Right atrium auricular region (tissue), 2 donors: ENCODE data around the gene TICRR. TPM values are rescaled to one million over a fixed set of nuclear protein-coding genes. Genes with fewer than 3 reads are reported as not detected.

Source experiments
- DNase-seq: peaks from one replicate; pipeline ENCODE4 v3.0.0-alpha.2; 2019; ENCODE audit warnings: low spot score
- H3K27ac ChIP-seq, 2 donors: fragments of 200-600 bp; sonication (generic); 1 replicate in 1 of 2; 2 replicates in 1 of 2; pipeline ENCODE4 v1.5.1; 2016 to 2019
- H3K27me3 ChIP-seq, 2 donors: fragments of 200-600 bp; sonication (generic); one replicate each; pipeline versions ENCODE4 v1.5.1 to v1.6.0; 2017 to 2019
- H3K36me3 ChIP-seq: fragments of 200-600 bp; sonication (generic); one replicate; pipeline ENCODE4 v1.5.1; 2016
- H3K4me1 ChIP-seq, 2 donors: fragments of 200-600 bp; sonication (generic); one replicate each; pipeline versions ENCODE4 v1.5.1 to v1.6.0; 2017 to 2019
- H3K4me3 ChIP-seq, 2 donors: fragments of 200-600 bp; sonication (generic); 1 replicate in 1 of 2; 2 replicates in 1 of 2; pipeline ENCODE4 v1.5.1; 2017 to 2019; ENCODE audit warnings: mild to moderate bottlenecking in 1 of 2, moderate library complexity in 1 of 2
- H3K9me3 ChIP-seq, 2 donors: fragments of 200-600 bp; sonication (generic); one replicate each; pipeline ENCODE4 v1.5.1; 2019
- CTCF ChIP-seq, 2 donors: fragments of 200-600 bp; sonication (generic); IDR thresholded peaks; one replicate each; pipeline ENCODE4 v1.5.1; 2019; ENCODE audit warnings: antibody characterized with exemption in 2 of 2
- total RNA-seq, 2 donors: library from RNA; depleted of rRNA; stranded (reverse); fragments of >200 nt; gene quantifications; one replicate each; pipeline ENCODE4 v1.1.0, GENCODE V29; 2016

The TICRR gene
- total RNA-seq, 2 donors from 2014 or later, result not detected

GRCh38 chr15:89630974-89631901 lies 56.0 kb downstream of the TICRR start:
- peak; percentile 46 for DNase-seq
- Histone ChIP-seq H3K27me3 (no peaks in the 10 kb centered on the region), H3K36me3 (peaks cover 49% of the 10 kb centered on the region), H3K27ac (no peak overlapping the region), H3K9me3 (no peaks in the 10 kb centered on the region), H3K4me3 (no peak overlapping the region), H3K4me1 (no peaks in the 10 kb centered on the region)
- no peak for TF ChIP-seq CTCF (IDR thresholded peaks at IDR 0.05)

- no peaks in the 10 kb centered on the region for H3K9me3 ChIP-seq
- H3K36me3 ChIP-seq, result peaks cover 49% of the 10 kb centered on the region
- no peak overlapping the region for H3K4me3 ChIP-seq
- H3K27ac ChIP-seq, result no peak overlapping the region
- DNase-seq, result peak; percentile 43
- no peaks in the 10 kb centered on the region for H3K27me3 ChIP-seq
- no peaks in the 10 kb centered on the region for H3K4me1 ChIP-seq
- no peak for TF ChIP-seq CTCF (IDR thresholded peaks at IDR 0.05)
Observed at GRCh38 chr15:89631902-89632264, 56.6 kb downstream of the TICRR start.

GRCh38 chr15:89632563-89633430 lies 57.5 kb downstream of the TICRR start:
- H3K27ac ChIP-seq, result no peak overlapping the region
- no peaks in the 10 kb centered on the region for H3K27me3 ChIP-seq
- H3K4me3 ChIP-seq, result no peak overlapping the region
- peak; percentile 40 for DNase-seq
- TF ChIP-seq CTCF (IDR thresholded peaks at IDR 0.05), result no peak
- no peaks in the 10 kb centered on the region for H3K9me3 ChIP-seq
- no peaks in the 10 kb centered on the region for H3K4me1 ChIP-seq
- H3K36me3 ChIP-seq, result peaks cover 45% of the 10 kb centered on the region

GRCh38 chr15:89633585-89633984 lies 58.3 kb downstream of the TICRR start:
- H3K4me1 ChIP-seq, result no peaks in the 10 kb centered on the region
- H3K36me3 ChIP-seq, result peaks cover 37% of the 10 kb centered on the region
- TF ChIP-seq CTCF (IDR thresholded peaks at IDR 0.05), result no peak
- DNase-seq, result peak; percentile 54
- H3K9me3 ChIP-seq, result no peaks in the 10 kb centered on the region
- H3K4me3 ChIP-seq, result no peak overlapping the region
- H3K27ac ChIP-seq, result no peak overlapping the region
- no peaks in the 10 kb centered on the region for H3K27me3 ChIP-seq

- TF ChIP-seq CTCF (IDR thresholded peaks at IDR 0.05), result no peak
- no peaks in the 10 kb centered on the region for H3K36me3 ChIP-seq
- H3K4me1 ChIP-seq, result no peaks in the 10 kb centered on the region
- H3K27me3 ChIP-seq, result no peaks in the 10 kb centered on the region
- H3K9me3 ChIP-seq, result no peaks in the 10 kb centered on the region
- no peak overlapping the region for H3K4me3 ChIP-seq
- no peak overlapping the region for H3K27ac ChIP-seq
- DNase-seq, result no peak
Observed at GRCh38 chr15:89640245-89640644, 65.0 kb downstream of the TICRR start.
